RWPE1 (cell line): ENCODE data around the gene CD74.
A peak's percentile ranks its signal among the peaks of the same experiment; 100 is the strongest.

ENCODE experiments used
- CTCF ChIA-PET: fragments of 350-600 bp; sonication (Branson Sonifier 250); formaldehyde crosslinking; extraction: SDS; loops from one replicate; lab custom pipeline; 2021; lab: Yijun Ruan, JAX
- POLR2A ChIA-PET: fragments of 400-600 bp; formaldehyde crosslinking; extraction: SDS; loops from one replicate; lab custom pipeline; 2020; ENCODE audit warnings: antibody characterized with exemption; ENCODE audit not compliant: low non-redundant PET; lab: Yijun Ruan, JAX
- DNase-seq: peaks from one replicate; pipeline ENCODE4 v3.0.0; 2012; ENCODE audit warnings: low spot score
- H3K27ac ChIP-seq: fragments of 450-650 bp; 2 replicates; pipeline ENCODE4 v1.5.1; 2017
- CTCF ChIP-seq: fragments of 450-650 bp; conservative IDR thresholded peaks from 2 replicates; pipeline ENCODE4 v1.5.1; 2017; ENCODE audit warnings: low read depth, mild to moderate bottlenecking

Gene CD74

GRCh38 chr5:150361301-150361700, 51.4 kb downstream of the CD74 start:
- ChIA-PET POLR2A (no interaction called here), CTCF (interaction anchor here (0.6 to 0.8 kb wide), 2 partner anchors 9 to 89 kb away, joined by 3 to 5 read pairs; no protein-coding TSS in a partner anchor)
- DNase-seq, result no peak
- no peak for TF ChIP-seq CTCF
- no peak overlapping the region for H3K27ac ChIP-seq

- no peak for DNase-seq
- ChIA-PET POLR2A (no interaction called here), CTCF (interaction anchor here (0.6 to 2.4 kb wide), 5 partner anchors 9 to 864 kb away, joined by 3 to 7 read pairs (median 4); no protein-coding TSS in a partner anchor)
- H3K27ac ChIP-seq, result peak overlapping the region; percentile 79
- TF ChIP-seq CTCF, result no peak
Observed at GRCh38 chr5:150358261-150359095, 54.2 kb downstream of the CD74 start.

GRCh38 chr5:150357326-150358260, 55.1 kb downstream of the CD74 start, which contains the start of gene TCOF1:
TSS of gene TCOF1 (plus strand) at chr5:150357697. CDS start at chr5:150357747, 50 bp downstream.
- ChIA-PET CTCF (interaction anchor here (0.7 to 2.4 kb wide), 2 partner anchors 8 to 22 kb away, joined by 4 to 7 read pairs; no protein-coding TSS in a partner anchor), POLR2A (no interaction called here)
- peak within 1 kb of the TSS; percentile 79 for H3K27ac ChIP-seq
- no peak for TF ChIP-seq CTCF
- peak; percentile 98 for DNase-seq

GRCh38 chr5:150356575-150357294, 56.0 kb downstream of the CD74 start:
- peak overlapping the region; percentile 79 for H3K27ac ChIP-seq
- TF ChIP-seq CTCF, result no peak
- ChIA-PET POLR2A (no interaction called here), CTCF (interaction anchor here (0.7 kb wide), 1 partner anchor 23 kb away, joined by 4 read pairs; no protein-coding TSS in a partner anchor)
- DNase-seq, result no peak

GRCh38 chr5:150355791-150356190, 56.9 kb downstream of the CD74 start:
- ChIA-PET CTCF (no interaction called here), POLR2A (no interaction called here)
- no peak overlapping the region for H3K27ac ChIP-seq
- no peak for DNase-seq
- no peak for TF ChIP-seq CTCF
